ENCODE data around the gene COA7. TPM values are rescaled to one million over a fixed set of nuclear protein-coding genes. Genes with fewer than 3 reads are reported as not detected.

COA7 gene
- total RNA-seq, 4 donors from 2014 or later = 2.2 to 12.7 (median 9.1) TPM

- 93% methylated on average over 1 of the region's 1 CpG; no CpG with 5 or more reads in 1 of the 2 donors for WGBS, 2 donors (ENCODE audit: low coverage in 1 of 2)
- H3K27ac ChIP-seq = no peak overlapping the region
- intact Hi-C loops (cut with DNase I; ENCODE audit: low total_unique reads) = no loop called here
- no peaks in the 10 kb centered on the region for H3K27me3 ChIP-seq
- in situ Hi-C loops (cut with MboI; ENCODE audit: low pct_ligation_motif_present in 1 of 4, low pct_unique_long_range_greater_than_20kb in 1 of 4, low sequenced_read_pairs in 3 of 4) = loop anchor here (25.0 kb wide), 3 partner anchors 242 to 542 kb away; partner anchors contain the start of genes ZFYVE9 (in 4 of the 4), ORC1 (in 2 of the 4) and PRPF38A (in 2 of the 4)
- H3K4me1 ChIP-seq = no peaks in the 10 kb centered on the region
- TF ChIP-seq CTCF (IDR thresholded peaks at IDR 0.05) (no peak), POLR2AphosphoS5 (IDR thresholded peaks at IDR 0.05) (no peak), EP300 (IDR thresholded peaks at IDR 0.05; ENCODE audit: low read depth) (no peak), POLR2A (IDR thresholded peaks at IDR 0.05) (no peak)
- no peak overlapping the region for H3K4me3 ChIP-seq
- no peak for DNase-seq
- H3K9me3 ChIP-seq = no peaks in the 10 kb centered on the region
- no peaks in the 10 kb centered on the region for H3K36me3 ChIP-seq
These were observed 19.1 kb downstream of the COA7 start for GRCh38 chr1:52679048-52679447.

- no peaks in the 10 kb centered on the region for H3K27me3 ChIP-seq
- no peak for DNase-seq
- intact Hi-C loops (cut with DNase I; ENCODE audit: low total_unique reads) = no loop called here
- no peak overlapping the region for H3K27ac ChIP-seq
- in situ Hi-C loops (cut with MboI; ENCODE audit: low pct_ligation_motif_present in 1 of 4, low pct_unique_long_range_greater_than_20kb in 1 of 4, low sequenced_read_pairs in 3 of 4) = loop anchor here (25.0 kb wide), 3 partner anchors 240 to 540 kb away; partner anchors contain the start of genes ZFYVE9 (in 4 of the 4), ORC1 (in 2 of the 4) and PRPF38A (in 2 of the 4)
- no peak for TF ChIP-seq POLR2AphosphoS5 (IDR thresholded peaks at IDR 0.05)
- no peak for TF ChIP-seq EP300 (IDR thresholded peaks at IDR 0.05; ENCODE audit: low read depth)
- H3K4me3 ChIP-seq = no peak overlapping the region
- H3K9me3 ChIP-seq = no peaks in the 10 kb centered on the region
- H3K36me3 ChIP-seq = no peaks in the 10 kb centered on the region
- 66 to 67% methylated on average over 4 to 6 of the region's 6 CpGs for WGBS, 2 donors (ENCODE audit: low coverage in 1 of 2)
- no peaks in the 10 kb centered on the region for H3K4me1 ChIP-seq
These were observed 20.9 kb downstream of the COA7 start for GRCh38 chr1:52677076-52677806.

GRCh38 chr1:52676249-52676903 lies 21.8 kb downstream of the COA7 start:
- no peak overlapping the region for H3K4me3 ChIP-seq
- no peaks in the 10 kb centered on the region for H3K9me3 ChIP-seq
- 68 to 79% methylated on average over 2 to 8 of the region's 8 CpGs for WGBS, 2 donors (ENCODE audit: low coverage in 1 of 2)
- no peak for TF ChIP-seq POLR2AphosphoS5 (IDR thresholded peaks at IDR 0.05)
- no peak for TF ChIP-seq EP300 (IDR thresholded peaks at IDR 0.05; ENCODE audit: low read depth)
- TF ChIP-seq POLR2A (IDR thresholded peaks at IDR 0.05) = no peak
- TF ChIP-seq CTCF (IDR thresholded peaks at IDR 0.05) = no peak
- DNase-seq = peak; percentile 26
- no peak overlapping the region for H3K27ac ChIP-seq
- intact Hi-C loops (cut with DNase I; ENCODE audit: low total_unique reads) (no loop called here), in situ Hi-C loops (cut with MboI; ENCODE audit: low pct_ligation_motif_present in 1 of 4, low pct_unique_long_range_greater_than_20kb in 1 of 4, low sequenced_read_pairs in 3 of 4) (loop anchor here (25.0 kb wide), 3 partner anchors 239 to 539 kb away; partner anchors contain the start of genes ZFYVE9 (in 4 of the 4), ORC1 (in 2 of the 4) and PRPF38A (in 2 of the 4))
- H3K4me1 ChIP-seq = no peaks in the 10 kb centered on the region
- no peaks in the 10 kb centered on the region for H3K27me3 ChIP-seq
- no peaks in the 10 kb centered on the region for H3K36me3 ChIP-seq

GRCh38 chr1:52674497-52675384 lies 23.4 kb downstream of the COA7 start:
- H3K27ac ChIP-seq = no peak overlapping the region
- in situ Hi-C loops (cut with MboI; ENCODE audit: low pct_ligation_motif_present in 1 of 4, low pct_unique_long_range_greater_than_20kb in 1 of 4, low sequenced_read_pairs in 3 of 4) = loop anchor here (25.0 kb wide), 3 partner anchors 237 to 537 kb away; partner anchors contain the start of genes ZFYVE9 (in 4 of the 4), ORC1 (in 2 of the 4) and PRPF38A (in 2 of the 4)
- no peaks in the 10 kb centered on the region for H3K4me1 ChIP-seq
- TF ChIP-seq CTCF (IDR thresholded peaks at IDR 0.05) (no peak), POLR2A (IDR thresholded peaks at IDR 0.05) (no peak), POLR2AphosphoS5 (IDR thresholded peaks at IDR 0.05) (no peak), EP300 (IDR thresholded peaks at IDR 0.05; ENCODE audit: low read depth) (no peak)
- no peaks in the 10 kb centered on the region for H3K36me3 ChIP-seq
- no peaks in the 10 kb centered on the region for H3K27me3 ChIP-seq
- intact Hi-C loops (cut with DNase I; ENCODE audit: low total_unique reads) = loop anchor here (5.0 kb wide), 1 partner anchor 198 kb away; no protein-coding TSS in a partner anchor
- no peak overlapping the region for H3K4me3 ChIP-seq
- WGBS, 2 donors (ENCODE audit: low coverage in 1 of 2) = 77 to 81% methylated on average over 4 to 6 of the region's 6 CpGs
- H3K9me3 ChIP-seq = no peaks in the 10 kb centered on the region
- DNase-seq = no peak
